Natural killer cell treated with Interleukin-12 subunit alpha and Interleukin-12 subunit beta and Interleukin-15 and Interleukin-18, amount 100 ng/mL, for 72 hours (primary cell): ENCODE data around the gene ALOX5. TPM values are rescaled to one million over a fixed set of nuclear protein-coding genes. Genes with fewer than 3 reads are reported as not detected.

Source experiments
- ATAC-seq, 2 donors: fragments of 150-1000 bp; cut with Tn5 transposase in 1 of 2; sonication (Bioruptor Pico), chemical (Tn5 transposase) in 1 of 2; 2 replicates each; pipeline ENCODE4 v1.10.0; 2021
- DNase-seq: peaks from one replicate; pipeline ENCODE4 v3.0.0; 2022; ENCODE audit warnings: low spot score
- H3K27ac Mint-ChIP-seq, 2 donors: 1 replicate in 1 of 2; 2 replicates in 1 of 2; pipeline ENCODE4 v1.8.0; 2022; ENCODE audit warnings: mixed read lengths in 2 of 2, mild to moderate bottlenecking in 1 of 2, moderate library complexity in 1 of 2
- H3K27me3 Mint-ChIP-seq, 2 donors: 1 replicate in 1 of 2; 2 replicates in 1 of 2; pipeline ENCODE4 v1.8.0; 2022; ENCODE audit warnings: mixed read lengths in 2 of 2
- H3K36me3 Mint-ChIP-seq: one replicate; pipeline ENCODE4 v1.8.0; 2022; ENCODE audit warnings: mixed read lengths
- H3K4me1 Mint-ChIP-seq, 2 donors: 1 replicate in 1 of 2; 2 replicates in 1 of 2; pipeline ENCODE4 v1.8.0; 2022; ENCODE audit warnings: low read depth in 2 of 2, mixed read lengths in 2 of 2, mild to moderate bottlenecking in 1 of 2
- H3K4me3 Mint-ChIP-seq: one replicate; pipeline ENCODE4 v1.8.0; 2022; ENCODE audit warnings: mixed read lengths
- H3K9me3 Mint-ChIP-seq: 2 replicates; pipeline ENCODE4 v1.8.0; 2022; ENCODE audit warnings: mixed read lengths
- total RNA-seq, 2 donors: library from RNA; stranded (reverse); gene quantifications; one replicate each; pipeline ENCODE4 v1.2.3, GENCODE V29; 2022

The ALOX5 gene
- total RNA-seq, 2 donors from 2014 or later = 7.5 TPM; not detected in 1

DNA sequence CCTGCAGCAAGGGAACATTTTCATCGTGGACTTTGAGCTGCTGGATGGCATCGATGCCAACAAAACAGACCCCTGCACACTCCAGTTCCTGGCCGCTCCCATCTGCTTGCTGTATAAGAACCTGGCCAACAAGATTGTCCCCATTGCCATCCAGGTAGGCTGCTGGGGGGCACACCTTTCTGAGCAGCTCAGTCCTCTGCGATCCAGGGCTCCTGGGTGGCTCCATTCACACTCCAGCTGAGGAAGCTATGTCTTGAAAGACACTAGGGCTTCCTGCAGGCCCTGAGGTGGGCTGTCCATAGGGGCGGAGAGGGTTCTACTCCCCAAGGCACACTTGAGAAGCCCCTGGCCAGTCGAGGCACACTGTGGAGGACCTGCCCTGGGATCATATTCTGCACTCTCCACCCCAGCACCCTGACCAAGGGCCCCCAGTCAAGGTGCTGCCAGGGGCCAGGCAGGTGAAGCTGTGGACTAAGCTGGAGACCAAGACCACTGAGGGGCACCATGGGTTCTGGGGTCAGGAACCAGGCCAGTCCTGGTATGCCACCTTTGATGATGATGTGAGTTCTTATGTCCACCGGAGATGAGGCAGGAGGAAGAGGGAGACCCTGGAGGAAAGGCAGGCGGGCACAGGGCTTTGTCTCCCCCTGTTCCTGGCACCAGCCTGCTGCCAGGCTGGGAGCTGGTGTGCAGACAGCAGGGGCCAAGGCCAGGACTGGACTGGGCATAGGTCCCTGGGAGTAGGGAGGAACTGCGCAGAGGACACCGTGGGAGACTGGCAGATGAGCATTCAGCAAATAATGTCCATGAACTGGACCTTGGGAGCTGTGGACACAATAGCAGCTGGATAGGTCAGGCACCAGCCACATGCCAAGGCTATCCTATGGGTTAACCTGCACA, 54.8 kb downstream of the ALOX5 start:
- peak overlapping the region in 1 of 2 donors; percentile 24 for H3K27ac Mint-ChIP-seq
- DNase-seq = no peak
- no peaks in the 10 kb centered on the region for H3K36me3 Mint-ChIP-seq
- no peak overlapping the region for H3K4me3 Mint-ChIP-seq
- no peaks in the 10 kb centered on the region for H3K9me3 Mint-ChIP-seq
- H3K27me3 Mint-ChIP-seq = peaks cover 7 to 19% of the 10 kb centered on the region in 2 donors
- peak in 1 of 2 donors; percentile 48 for ATAC-seq
- peaks cover 10% of the 10 kb centered on the region in 2 donors for H3K4me1 Mint-ChIP-seq

DNA sequence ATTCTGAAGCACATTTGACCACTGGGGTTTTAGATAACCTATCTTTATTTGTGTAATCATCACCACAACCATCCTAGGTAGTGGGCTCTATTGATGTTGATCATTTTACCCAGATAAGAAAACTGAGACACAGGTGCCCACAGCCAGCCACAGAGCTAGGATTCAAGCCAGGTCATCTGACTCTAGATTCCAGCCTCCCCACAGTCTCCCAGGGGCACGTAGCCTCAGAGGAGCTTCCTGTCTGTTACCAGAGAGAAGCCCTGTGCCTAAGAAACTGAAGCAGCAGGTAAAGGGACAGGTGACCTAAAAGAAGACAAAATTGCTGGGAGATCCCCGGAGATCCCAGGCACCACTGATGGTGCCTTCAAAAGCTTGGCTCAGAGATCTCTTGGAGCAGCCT, 55.8 kb downstream of the ALOX5 start:
- Mint-ChIP-seq H3K27me3 (peaks cover 7 to 19% of the 10 kb centered on the region in 2 donors), H3K9me3 (no peaks in the 10 kb centered on the region), H3K4me3 (no peak overlapping the region), H3K36me3 (no peaks in the 10 kb centered on the region), H3K4me1 (peaks cover 10% of the 10 kb centered on the region in 2 donors), H3K27ac (no peak overlapping the region)
- no peak for ATAC-seq
- no peak for DNase-seq

DNA sequence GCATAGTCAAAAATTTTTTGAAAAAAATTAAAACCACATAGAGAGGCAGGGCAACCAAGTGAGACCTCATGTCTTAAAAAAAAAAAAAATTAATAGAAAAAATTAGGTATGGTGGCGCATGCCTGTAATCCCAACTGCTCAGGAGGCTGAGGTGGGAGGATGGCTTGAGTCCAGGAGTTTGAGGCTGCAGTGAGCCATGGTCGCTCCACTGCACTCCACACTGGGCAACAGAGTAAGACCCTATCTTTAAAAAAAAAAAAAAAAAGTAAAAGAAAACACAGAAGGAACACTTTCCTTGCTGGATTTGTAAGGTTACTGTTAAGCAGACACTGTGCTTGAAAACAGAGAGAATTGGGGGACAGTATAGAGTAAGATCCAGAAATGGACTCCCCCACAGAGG, 58.1 kb downstream of the ALOX5 start:
- DNase-seq (no peak), ATAC-seq (no peak)
- H3K9me3 Mint-ChIP-seq = no peaks in the 10 kb centered on the region
- no peaks in the 10 kb centered on the region for H3K36me3 Mint-ChIP-seq
- no peak overlapping the region for H3K4me3 Mint-ChIP-seq
- H3K27ac Mint-ChIP-seq = no peak overlapping the region
- peaks cover 0 to 4% of the 10 kb centered on the region in 2 donors for H3K4me1 Mint-ChIP-seq
- peaks cover 9 to 28% of the 10 kb centered on the region in 2 donors for H3K27me3 Mint-ChIP-seq

DNA sequence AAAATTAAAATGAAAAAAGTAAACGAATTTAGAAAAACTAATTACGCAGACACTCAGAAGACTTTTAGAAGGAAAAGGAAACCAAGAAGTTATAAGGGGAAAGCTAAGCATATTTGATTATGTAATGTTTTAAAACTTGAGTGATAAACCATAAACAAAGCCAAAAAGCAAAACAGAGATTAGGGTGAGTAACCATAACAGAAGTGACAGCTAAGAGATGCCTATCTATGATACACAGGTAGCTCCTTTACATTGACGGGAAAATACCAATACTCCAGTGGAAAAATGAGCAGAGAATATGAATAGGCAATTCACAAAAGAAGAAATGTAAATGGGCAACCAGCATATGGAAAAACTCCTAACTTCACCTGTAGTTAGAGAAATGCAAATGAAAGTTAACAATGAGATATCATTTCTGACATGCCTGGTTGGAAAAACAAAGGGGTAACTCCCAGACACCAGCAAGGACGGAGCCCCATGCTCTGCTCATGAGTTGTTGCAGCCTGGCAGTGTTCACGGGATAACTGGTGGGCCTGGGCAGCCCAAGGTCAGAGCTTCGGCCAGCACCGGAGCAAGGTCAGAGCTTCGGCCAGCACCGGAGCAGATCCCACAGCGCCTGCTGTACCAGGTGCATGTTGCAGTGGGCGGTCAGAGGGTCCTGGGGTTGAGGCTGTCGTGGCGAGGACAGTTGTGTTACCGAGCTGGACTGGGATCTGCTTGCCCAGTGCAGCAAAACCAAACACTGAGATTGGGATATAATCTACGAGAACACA, 58.9 kb downstream of the ALOX5 start:
- Mint-ChIP-seq H3K9me3 (no peaks in the 10 kb centered on the region), H3K27me3 (peaks cover 10 to 28% of the 10 kb centered on the region in 2 donors), H3K4me1 (peaks cover 0 to 4% of the 10 kb centered on the region in 2 donors), H3K4me3 (no peak overlapping the region), H3K27ac (no peak overlapping the region), H3K36me3 (no peaks in the 10 kb centered on the region)
- no peak for DNase-seq
- ATAC-seq = peak in 1 of 2 donors; percentile 57

DNA sequence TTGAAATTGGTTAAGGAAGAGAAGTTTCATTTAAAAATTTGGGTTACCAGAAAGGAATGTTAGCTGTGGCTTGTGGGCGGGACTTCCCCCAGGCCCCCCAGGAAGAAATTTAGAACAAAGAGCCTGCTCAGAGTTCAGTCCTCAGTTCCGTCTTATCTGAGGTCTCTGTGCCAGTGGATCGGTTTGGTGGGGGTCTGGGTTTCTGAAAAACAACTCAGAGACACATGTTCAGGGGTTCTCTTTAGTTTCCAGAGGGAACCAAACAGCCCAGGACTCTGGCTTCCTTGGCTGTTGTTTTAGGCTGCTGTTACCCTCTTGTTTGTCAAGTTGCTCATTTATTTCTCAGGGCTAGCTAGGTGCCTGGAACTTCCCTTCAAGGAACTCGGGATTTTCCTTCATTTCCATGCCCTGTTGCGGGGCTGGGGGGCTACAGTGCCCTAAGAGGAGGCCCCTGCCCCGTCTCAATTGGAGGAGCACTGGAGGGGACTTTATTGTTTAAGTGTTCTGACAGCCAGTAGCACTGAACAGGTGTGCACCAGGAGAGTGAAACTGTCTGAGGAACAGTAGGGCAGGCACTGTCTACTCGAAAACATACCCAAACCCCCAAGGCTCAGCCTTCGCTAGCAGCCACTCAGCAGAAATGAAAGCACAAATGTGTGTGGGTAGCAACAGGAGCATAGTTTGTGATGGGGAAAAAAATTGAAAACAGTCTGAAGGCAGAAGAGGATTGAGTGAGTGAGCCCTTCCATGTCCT, 59.9 kb downstream of the ALOX5 start:
- Mint-ChIP-seq H3K4me3 (no peak overlapping the region), H3K9me3 (no peaks in the 10 kb centered on the region)

DNA sequence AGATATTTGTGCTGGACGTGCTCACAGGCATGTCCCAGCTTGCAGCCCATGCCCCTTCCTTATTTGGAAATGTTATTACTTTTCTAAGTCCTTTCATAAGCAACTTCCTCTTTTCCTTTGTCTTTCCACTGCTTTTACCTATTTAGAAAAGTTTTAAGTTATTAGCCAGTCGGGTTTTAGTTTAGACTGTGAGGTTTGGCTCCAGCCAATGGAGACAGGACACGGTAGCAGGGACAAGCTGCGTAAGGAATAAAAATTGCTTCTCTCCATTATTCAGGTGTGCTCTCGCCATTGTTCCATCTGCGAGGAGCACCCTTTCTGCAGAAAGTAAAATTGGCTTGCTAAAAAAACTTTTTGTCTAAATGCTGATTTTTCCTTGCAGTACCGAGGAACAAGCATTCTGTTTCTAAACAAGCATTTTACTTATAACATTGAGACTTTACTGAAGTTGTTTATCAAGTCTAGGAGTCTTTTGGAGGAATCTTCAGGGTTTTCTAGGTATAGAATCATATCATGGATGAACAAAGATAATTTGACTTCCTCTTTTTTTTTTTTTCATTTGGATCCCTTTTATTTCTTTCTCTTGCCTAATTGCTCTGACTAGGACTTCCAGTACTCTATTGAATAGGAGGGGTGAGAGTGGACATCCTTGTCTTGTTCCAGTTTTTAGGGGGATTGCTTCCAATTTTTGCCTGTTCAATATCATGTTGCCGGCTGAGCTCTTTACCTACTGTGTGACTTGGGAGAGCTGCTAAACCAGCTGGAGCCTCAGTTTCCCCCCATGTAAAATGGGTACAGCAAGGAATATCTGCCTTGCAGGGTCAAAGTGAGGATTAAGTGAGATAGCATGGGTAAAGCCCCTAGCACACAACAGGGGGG, 63.8 kb downstream of the ALOX5 start:
- no peak for ATAC-seq
- Mint-ChIP-seq H3K9me3 (no peaks in the 10 kb centered on the region), H3K27ac (no peak overlapping the region), H3K36me3 (no peaks in the 10 kb centered on the region), H3K4me1 (peaks cover 0 to 4% of the 10 kb centered on the region in 2 donors), H3K4me3 (no peak overlapping the region), H3K27me3 (peaks cover 9 to 13% of the 10 kb centered on the region in 2 donors)
- no peak for DNase-seq

More for the DNA sequence above, 59.9 kb downstream of the ALOX5 start:
- H3K27ac Mint-ChIP-seq = peak overlapping the region in 1 of 2 donors; percentile 37
- peaks cover 12 to 21% of the 10 kb centered on the region in 2 donors for H3K27me3 Mint-ChIP-seq
- no peak for DNase-seq
- H3K36me3 Mint-ChIP-seq = no peaks in the 10 kb centered on the region
- no peak for ATAC-seq
- H3K4me1 Mint-ChIP-seq = peaks cover 0 to 4% of the 10 kb centered on the region in 2 donors

DNA sequence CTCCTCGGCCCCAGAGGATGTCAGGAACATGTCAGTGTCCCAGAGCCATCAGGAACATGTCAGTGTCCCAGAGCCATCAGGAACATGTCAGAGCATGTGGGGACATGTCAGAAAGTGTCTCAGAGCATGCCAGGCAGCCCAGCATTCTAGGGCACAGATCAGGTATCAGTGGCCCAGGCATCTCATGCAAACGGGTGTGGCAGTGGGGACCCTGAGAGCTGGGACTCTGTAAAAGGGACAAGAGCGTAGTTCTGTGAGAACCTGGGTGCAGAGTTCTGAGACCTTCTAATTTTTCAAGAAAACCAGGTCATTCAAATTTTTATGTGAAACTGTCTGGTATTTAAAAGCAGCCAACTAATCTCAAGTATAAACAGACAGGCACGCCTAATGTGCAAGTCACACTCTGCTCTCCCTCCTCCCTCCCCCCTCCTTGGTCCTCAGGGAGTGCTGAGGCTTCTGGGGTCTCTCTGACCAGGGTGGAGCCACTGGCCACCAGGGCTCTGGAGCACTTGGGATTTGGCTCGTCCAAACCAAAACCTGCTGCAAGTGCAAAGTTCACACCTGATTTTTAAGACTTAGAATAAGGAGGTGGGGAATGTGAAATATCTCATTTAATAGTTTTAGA, 64.6 kb downstream of the ALOX5 start:
- Mint-ChIP-seq H3K36me3 (no peaks in the 10 kb centered on the region), H3K27ac (no peak overlapping the region), H3K27me3 (peaks cover 9 to 13% of the 10 kb centered on the region in 2 donors), H3K9me3 (no peaks in the 10 kb centered on the region), H3K4me3 (no peak overlapping the region), H3K4me1 (no peaks in the 10 kb centered on the region)
- no peak for DNase-seq
- ATAC-seq = no peak

DNA sequence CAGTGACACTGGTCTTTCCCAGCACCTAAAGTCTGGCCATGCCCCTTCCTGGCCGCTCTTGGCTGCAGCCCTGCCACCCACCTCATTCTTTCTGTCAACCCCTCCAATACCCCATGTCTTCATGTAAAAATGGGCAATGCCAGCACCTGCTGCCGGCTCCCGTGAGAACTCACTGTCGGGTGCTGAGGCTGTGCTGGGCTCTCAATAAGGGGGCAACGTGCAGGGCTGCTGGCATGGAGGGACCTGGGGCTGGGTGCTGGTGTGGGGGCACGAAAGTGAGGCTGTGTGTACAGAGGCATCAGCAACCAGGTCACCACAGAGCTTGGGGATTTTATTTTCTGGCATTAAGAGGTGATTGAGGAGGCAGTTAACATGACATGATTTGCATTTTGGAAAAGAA, 65.3 kb downstream of the ALOX5 start:
- DNase-seq (no peak), ATAC-seq (no peak)
- peaks cover 9 to 13% of the 10 kb centered on the region in 2 donors for H3K27me3 Mint-ChIP-seq
- H3K4me1 Mint-ChIP-seq = no peaks in the 10 kb centered on the region
- H3K4me3 Mint-ChIP-seq = no peak overlapping the region
- H3K36me3 Mint-ChIP-seq = no peaks in the 10 kb centered on the region
- H3K27ac Mint-ChIP-seq = peak overlapping the region in 1 of 2 donors; percentile 8
- no peaks in the 10 kb centered on the region for H3K9me3 Mint-ChIP-seq

DNA sequence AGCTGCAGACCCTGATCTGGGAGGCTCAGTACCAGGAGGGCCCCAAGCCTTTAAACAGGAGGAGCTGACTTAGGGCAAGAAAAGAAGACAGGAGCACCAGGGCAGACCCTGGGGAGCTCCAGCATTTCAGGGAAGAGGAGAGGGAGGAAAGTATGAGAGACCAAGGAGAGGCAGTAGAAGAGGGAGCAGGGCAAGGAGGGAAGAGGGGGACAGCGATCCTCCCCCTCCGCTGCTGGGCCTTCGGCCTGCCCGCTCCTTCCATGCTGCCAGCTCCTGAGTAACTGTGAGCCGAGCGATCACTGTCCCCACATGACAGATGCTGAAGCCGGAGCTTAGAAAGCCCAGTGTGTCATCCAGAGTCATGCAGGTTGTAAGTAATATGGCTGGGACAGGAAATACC, 65.9 kb downstream of the ALOX5 start:
- Mint-ChIP-seq H3K27ac (peak overlapping the region in 1 of 2 donors; percentile 8), H3K4me1 (no peaks in the 10 kb centered on the region), H3K36me3 (no peaks in the 10 kb centered on the region), H3K4me3 (no peak overlapping the region), H3K27me3 (peaks cover 9 to 13% of the 10 kb centered on the region in 2 donors), H3K9me3 (no peaks in the 10 kb centered on the region)
- DNase-seq (no peak), ATAC-seq (no peak)

DNA sequence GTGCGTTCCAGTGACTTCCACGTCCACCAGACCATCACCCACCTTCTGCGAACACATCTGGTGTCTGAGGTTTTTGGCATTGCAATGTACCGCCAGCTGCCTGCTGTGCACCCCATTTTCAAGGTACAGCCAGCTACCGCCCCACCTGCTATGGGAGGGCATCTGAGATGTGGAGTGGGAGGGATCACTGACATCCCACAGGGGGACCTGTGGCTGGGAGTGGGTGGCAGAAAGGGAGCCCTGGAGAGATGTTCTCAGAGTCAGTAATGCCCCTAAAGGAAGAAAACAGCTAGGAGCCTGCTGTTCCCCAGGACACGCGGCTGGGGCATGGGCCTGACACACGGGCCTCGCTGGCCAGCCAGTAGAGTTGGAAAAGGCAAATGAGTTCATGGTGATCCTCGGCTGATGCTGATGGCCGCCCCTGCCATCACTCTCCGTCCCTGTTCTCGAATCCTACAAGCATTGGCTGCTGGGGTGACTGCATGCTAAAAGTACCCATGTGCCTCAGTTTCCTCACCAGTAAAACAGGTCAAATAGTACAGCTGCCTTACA, 66.6 kb downstream of the ALOX5 start:
- H3K27me3 Mint-ChIP-seq = peaks cover 9 to 13% of the 10 kb centered on the region in 2 donors
- no peaks in the 10 kb centered on the region for H3K9me3 Mint-ChIP-seq
- H3K4me1 Mint-ChIP-seq = no peaks in the 10 kb centered on the region
- no peak overlapping the region for H3K27ac Mint-ChIP-seq
- DNase-seq (no peak), ATAC-seq (no peak)
- H3K4me3 Mint-ChIP-seq = no peak overlapping the region
- no peaks in the 10 kb centered on the region for H3K36me3 Mint-ChIP-seq

DNA sequence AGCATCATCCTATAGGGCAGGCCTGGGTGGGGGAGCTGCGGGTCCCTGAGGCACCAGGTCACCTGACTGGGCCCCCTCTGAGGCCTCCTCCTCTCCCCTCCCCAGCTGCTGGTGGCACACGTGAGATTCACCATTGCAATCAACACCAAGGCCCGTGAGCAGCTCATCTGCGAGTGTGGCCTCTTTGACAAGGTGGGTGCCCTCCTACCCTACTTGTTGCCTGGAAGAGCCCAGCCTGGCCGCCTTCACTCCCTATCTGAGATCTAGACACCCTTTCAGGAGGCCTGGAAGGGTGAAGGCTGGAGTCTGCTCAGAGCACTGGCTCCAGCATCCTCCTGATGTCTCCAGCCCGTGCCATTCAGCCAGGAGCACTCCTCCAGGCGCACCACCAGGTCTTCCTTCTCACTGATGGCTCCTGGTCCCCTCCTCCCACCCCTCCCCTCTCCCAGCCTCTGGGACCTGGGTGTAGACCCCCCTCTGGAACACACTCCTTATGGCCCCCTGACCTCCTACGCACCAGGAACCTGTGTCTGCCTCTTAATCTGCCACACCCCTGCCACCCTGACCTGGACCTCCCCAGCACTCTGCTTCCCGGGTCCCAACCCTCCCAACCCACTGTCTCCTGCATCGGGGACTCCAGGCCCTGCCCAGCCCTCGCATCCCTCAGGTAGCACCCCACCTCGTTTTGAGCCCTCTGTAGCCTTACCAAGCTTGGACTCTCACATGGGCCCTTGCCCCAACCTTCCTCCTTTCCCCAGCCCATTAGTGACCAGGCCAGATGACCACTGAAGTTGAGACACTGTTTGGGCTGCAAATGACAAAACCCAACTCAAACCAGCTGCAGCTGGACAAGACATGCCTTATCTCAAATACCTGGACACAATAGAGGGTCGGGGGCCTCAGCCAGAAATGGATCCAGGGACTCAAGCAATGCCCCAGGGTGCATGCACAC, 67.5 kb downstream of the ALOX5 start:
- no peaks in the 10 kb centered on the region for H3K9me3 Mint-ChIP-seq
- no peaks in the 10 kb centered on the region for H3K36me3 Mint-ChIP-seq
- DNase-seq (no peak), ATAC-seq (no peak)
- no peaks in the 10 kb centered on the region for H3K4me1 Mint-ChIP-seq
- H3K27ac Mint-ChIP-seq = no peak overlapping the region
- no peak overlapping the region for H3K4me3 Mint-ChIP-seq
- peaks cover 8% of the 10 kb centered on the region in 2 donors for H3K27me3 Mint-ChIP-seq
